Activated naive CD4-positive, alpha-beta T cell (primary cell): ENCODE measurements around the gene COL5A1.

ENCODE experiments used
- DNase-seq, 4 experiments: peaks; one replicate each; lab custom pipeline; 2025; lab: John Stamatoyannopoulos, UW

Gene COL5A1

DNA sequence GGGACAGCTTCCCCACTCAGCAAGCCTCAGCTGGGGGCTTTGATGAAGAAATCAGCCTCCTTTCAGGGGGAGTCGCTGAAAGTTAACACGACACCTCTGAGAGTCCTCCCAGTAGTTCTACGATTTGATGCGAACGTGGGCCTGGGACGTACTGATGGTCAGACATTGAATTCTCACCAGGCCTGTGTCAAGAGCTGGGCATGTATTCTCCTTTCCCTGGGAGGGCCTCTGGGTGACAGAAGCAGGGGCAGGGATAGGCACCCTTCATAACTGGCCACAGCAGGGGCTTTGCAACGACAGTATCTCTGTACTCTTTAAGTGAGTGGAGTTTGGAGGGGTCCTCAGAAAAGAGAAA is 15.6 kb upstream of the COL5A1 start:
- DNase-seq: no peak

DNA sequence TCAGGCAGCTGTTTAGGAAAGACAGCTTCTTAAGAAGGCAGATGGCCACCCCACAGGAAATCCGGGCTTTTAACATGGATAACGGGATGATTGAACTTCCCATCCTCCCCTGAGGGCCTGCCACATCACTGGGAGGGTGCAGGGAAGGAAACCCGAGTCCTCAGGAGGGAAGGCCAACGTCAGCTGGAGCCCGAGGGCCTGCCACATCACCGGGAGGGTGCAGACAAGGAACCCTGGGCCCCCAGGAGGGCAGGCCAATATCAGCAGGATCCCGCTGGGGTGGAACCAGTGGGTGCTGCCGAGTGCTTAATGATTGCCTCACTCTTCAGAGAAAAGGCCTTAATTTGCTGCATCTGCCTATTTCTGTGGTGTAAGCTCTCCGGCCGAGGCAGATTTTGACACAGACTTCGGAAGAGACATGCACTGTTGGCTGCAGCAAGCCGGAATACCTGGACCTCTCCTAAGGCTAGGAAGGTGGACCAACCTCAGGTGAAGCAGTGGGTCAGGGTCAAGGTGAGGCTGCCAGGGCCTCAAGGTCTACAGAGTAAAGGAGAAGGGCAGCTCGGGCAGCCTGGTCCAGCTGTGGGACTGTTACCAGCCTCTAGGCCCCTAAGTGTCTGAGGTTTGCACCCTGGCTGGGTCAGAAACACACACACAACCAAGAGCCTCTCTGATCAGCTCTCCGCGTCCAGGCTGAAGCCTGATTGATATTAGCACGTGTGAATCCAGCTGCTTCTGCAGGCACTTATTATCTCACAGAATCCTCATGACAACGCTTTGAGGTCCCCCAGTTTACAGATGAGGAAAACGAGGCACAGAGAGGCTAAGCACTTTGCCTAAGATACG is 14.8 kb upstream of the COL5A1 start:
- no peak for DNase-seq

DNA sequence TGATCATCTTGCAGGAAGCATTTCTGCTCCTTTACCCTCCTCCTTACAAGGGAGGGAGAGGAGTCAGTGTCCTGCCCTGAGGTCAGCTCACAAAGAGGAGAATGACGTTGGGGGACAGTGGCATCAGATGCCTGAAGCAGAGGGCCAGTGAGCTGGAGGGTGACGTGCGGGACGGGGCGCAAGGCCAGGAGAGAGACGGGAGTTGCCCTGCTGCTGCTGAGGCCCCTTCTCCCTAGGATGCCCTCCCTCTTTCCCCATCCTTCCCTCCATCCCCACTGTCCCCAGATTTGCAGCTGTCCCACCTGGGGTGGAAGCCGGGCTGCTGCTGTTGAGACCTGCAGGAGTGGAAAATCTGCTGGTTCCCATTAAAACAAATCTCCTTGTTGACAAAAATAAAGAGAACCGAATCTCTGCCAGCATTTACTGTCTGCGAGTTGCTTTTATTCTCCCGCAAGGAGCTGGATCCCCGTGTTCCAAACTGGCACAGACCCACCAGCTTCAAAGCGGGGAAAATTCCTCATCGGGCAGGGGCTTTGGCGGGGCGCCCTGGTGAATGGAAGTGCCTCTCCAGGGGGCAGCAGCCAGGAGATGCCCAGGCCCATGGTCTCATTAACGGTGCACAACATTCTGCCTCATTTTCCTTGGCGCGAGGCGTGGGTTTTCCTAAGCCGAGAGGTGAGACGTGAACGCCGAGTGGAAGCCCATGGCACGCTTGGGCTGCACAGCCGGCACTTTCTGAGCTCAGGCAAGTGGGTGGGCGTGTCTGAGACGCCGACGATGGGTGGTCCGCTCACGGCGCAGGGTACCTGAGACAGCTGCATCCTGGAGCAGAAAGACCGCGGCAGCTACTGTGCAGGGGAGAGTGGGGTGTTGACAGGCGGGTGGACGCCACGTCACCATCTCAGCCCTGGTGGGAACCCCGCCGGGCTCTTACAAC is 13.9 kb upstream of the COL5A1 start:
- no peak for DNase-seq

DNA sequence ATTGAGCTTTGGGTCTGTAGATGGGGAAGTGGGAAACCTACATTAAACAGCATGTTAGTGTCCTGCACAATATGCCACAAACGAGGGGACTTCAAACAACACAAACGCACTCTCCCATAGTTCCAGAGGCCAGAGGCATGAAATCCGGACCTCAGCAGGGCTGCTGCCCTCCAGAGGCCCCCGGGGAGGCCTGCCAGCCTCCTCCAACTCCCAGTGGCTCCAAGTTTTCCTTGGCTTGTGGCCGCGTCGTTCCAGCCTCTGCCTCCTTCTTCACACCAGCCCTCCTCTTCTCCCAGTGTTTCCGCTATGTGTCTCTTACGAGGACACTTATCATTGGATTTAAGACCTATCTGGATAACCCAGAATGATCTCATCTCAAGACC is 13.3 kb upstream of the COL5A1 start:
- no peak for DNase-seq

DNA sequence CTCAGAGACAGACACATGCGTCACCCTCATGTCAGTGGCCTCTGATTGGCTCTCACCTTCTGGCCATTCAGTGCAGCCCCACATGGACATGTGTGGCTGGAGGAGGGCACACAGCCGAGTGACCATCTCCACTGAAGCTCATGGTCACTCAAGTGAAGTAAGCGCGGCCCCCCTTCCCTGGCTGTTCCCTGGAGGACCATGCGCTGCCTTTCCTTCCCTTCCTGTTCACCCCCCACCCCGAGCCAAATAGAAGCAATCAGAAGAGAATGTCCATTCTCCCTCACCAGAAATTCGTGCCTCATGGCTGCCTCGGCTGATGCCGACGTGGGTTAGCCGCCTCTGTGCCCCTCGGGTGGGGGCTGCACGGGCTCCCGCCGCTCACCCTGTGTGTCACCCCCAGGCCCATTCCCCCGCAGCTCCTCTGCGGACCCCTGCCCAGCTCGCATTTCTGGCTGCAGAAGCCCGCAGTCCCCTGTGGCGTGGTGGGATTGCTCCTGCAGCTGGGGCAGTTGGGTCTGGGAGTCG is 12.5 kb upstream of the COL5A1 start:
- DNase-seq: no peak

DNA sequence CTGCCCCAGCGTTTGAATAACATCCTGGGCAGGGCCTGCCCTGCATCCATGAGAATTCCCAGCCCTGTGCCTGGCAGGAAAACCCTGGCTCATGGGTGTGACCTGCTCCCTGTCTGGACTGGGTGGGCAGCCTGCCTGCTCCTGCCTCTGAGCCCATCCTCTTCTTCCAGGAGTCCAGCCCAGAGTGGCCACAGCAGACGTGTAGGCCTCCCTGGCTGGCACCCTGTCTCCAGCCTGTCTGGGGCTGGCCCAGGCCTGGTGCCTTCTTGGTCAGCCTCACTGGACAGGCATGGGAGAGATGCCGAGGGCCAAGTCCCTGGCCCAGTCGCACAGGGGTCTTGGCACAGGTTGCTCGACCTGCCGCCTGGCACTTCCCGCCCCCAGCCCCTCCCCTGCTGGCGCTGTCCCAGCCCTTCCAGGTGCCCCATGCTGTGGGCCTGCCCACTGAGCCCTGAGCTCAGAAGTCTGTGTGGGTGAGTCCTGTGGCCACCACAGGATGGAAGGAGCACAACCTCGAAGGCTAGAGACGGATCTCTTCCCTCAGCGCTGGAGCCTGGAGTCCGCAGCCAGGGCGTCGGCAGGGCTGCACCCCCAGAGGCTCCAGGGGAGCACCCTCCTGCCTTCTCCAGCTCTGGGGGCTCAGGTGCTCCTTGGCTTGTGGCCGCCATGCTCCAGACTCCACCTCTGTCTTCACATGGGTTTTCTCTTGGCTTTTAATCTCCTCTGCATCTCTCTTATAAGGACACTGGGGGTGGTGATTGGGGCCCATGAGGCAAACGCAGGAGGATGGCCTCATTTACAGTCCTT is 11.8 kb upstream of the COL5A1 start:
- DNase-seq: no peak

DNA sequence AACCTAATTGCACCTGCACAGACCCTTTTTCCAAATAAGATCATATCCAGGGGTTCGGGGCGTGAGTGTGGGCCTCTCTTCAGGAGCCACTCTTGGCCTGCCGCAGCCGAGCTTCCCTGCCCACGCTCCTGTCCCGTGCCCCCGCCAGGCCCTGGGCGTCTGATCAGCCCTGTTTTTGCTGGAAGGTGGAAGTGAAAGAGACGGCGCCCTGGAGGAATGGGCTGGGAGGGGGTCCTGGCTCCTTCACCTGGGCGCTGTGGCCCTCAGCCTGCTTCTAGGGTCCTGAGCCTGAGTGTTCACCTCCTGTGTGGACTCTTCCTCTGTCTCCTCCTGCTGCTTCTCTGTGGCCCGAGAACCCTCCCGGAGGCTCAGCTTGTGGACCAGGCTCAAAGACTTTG is 11.2 kb upstream of the COL5A1 start:
- no peak for DNase-seq

DNA sequence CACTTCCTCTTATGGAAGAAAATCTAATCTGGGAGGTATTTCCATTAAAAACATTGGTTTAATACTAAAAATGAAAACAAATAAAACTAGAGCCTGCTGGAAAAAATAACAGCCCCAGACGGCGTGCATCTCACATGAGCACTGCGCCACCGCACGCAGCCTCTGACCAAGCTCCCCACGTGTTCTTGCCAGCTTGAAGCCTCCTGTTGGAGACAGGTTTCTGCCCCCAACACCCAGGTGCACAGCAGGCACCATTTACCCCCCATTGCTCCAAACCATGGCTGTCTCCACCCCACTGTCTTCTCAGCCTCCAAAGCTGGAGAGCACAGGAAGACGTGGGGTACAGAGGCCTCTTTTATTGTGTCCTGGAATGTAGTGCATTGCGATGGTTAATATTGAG is 10.7 kb upstream of the COL5A1 start:
- DNase-seq: no peak

DNA sequence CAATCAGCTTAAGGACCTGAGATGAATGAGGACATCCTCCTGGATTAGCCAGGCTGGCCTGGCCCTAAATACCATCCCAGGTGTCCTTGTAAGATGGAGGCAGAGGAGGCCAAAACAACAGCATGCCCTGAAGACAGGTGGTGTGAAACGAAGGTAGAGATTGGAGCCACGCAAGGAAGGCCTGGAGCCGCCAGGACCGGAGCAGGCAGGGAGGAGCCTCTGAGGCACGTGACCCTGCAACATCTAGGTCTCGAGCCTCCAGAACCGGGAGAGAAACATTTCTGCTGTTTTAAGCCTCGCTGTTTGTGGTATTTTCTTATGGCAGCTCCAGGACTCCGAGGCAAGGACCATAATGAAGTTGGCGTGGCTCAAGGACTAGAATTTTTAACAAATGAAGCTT is 9.7 kb upstream of the COL5A1 start:
- no peak for DNase-seq

DNA sequence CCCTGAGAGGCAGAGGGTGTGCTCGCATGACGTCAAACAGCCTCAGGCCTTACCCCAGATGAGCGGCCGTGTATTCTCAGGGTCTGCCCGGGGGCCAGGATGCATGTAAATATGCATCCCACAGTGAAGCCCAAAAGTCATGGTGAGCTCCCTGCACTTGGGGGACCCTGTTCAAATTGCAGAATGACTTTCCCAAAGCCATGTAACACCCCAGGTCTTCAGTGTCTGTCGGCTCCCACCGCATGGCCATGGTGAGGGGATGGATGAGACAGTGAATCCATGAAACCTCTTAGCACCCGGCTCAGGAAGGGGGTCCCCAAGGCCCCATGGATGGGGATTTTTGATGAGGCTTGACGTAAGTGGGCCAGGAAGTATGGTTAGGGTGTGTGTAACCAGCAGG is 9.3 kb upstream of the COL5A1 start:
- DNase-seq: no peak

DNA sequence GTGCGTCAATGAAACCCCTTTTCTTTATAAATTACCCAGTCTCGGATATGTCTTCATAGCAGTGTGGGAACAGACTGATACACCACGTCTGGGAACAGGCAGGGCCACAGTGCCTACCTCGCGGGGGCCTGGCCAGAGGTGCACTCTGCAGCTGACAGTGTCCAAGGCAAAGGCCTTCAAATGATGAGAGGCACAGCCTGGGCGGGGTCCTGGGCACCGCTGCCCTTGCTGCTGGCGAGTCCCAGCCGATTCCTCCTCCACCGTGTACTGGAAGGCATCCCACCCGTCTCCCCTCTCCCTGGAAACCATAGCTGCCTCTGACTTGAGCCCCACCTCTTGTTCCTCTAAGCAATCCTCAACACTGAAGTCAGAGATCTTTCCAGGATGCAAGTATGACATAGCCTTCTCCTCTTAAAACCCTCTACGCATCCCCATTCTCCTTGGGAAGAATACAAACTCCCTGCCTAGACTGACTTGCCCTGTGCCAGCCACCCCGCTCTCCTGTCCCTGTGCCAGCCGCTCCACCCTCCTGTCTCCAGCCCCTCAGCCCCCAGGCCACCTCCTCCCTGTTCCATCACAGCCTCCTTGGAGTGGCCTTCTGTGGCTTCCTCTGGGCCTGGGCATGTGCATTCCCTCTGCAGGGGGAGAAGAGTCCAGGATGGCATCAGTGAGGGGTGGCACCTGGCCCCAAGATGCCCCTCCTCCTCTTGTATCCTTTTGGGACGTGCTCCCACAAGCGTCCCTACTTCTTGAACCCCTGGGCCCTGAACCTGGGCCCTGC is 8.1 kb upstream of the COL5A1 start:
- DNase-seq: no peak

DNA sequence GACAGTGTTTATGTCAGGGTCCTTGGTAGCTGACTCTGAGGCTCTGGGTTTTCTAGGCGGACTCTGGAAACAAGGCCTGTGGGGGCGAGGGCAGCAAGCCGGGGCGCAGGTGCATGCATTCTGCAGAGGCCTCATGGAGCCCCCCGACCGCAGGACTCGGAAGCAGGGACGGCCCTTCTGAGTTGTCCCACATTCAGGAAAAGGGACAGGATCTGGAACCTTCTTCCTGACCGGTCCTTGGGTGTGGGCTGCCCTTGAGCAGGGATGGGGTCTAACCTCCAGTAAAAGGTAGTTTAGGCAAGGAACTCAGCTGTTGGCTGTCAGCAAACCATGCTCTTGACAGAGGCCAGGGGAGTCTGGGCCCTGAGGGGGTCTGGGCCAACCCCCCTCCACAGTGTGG is 7.4 kb upstream of the COL5A1 start:
- no peak for DNase-seq

DNA sequence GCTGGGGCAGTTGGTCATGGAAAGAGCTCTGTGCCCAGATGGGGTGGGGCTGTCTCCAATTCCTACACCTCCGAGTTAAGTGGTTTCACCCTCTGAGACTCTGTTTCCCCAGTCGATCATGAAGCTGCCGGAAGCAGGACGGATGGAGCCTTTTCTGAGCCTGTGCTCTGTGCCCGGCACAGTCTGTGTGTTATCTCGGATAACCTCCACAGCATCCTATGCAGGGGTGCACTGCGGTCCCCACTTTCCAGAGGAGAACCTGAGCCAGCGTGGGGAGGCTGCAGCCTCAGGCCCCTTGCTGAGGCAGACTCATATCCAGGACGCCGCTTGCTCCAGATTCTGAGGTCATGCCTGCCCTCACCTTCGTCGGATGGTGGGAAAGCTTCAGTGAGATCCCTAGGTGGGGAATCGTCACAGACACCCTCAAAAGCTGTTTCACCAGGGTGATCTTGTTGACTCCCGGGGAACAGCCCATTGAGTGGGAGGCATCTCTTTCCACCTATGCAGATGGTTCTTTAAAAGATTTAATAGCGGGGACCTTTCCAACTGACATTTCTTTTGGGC is 6.9 kb upstream of the COL5A1 start:
- no peak for DNase-seq

DNA sequence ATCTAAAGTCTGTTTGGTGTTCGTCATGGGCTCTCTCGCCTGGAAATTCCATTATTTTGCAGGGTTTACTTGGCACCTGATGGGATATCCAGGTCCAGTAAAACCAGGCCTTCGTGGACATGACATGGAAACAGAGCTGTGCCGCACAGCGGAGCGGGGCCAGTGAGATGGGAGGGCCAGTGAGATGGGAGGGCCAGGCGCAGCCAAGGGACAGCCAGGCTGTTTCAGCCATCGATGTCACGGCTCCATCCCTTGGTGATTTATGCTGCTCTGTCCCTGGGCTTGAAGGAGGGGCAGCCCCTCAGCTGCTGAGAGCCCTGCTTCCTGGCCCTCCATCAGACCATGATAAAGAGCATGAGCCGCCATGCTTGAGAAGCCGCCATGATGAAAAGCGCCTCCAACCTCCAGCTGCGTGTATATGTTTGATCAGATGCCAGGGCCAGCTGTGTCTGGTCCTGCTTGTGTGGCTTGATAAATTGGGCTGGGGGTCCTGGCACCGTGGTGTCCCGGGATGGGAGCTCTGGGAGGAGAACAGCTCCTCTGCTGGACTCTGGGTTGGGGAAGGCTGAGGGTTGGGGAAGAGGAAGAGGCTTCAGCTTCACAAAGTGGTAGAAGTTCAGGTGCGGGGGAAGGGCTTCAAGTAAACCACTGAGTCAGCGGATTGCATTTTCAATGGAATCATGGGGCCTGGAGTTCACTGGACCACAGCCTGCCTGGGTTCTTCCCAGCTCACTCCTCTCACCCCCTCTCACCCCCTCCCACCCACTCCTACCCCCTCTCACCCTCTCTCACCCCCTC is 6.1 kb upstream of the COL5A1 start:
- no peak for DNase-seq

DNA sequence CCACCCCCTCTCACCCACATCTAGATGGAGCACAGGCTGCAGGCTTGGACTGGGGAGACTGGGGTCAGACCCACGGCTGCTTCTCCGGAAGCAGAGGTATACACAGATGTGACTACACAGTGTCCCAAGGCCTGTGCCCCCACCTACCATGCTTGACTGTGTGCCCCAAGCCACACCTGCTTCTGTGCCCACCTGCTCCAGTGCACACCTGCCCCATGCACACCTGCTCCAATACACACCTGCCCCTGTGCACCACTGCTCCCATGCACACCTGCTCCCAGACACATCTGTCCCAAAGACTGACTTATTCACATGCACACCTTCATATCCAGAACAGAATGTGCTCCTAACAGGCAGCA is 5.5 kb upstream of the COL5A1 start:
- DNase-seq: no peak

DNA sequence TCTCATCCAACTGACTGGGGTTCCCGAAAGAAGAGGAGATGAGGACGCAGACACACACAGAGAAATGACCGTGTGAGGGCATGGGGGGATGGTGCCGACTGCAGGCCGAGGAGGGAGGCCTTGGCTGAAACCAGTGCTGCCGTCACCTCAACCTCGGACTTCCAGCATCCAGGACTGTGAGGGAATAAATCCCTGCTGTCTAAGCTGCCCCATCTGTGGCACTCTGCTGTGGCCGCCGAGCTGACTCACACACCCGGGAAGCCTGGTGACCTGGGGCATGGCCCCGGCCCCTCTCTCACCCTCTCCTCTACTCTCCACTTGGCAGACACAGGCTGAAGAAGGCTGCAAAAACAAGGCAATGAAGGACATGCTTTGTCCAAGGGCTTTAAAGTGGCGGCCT is 4.4 kb upstream of the COL5A1 start:
- no peak for DNase-seq

DNA sequence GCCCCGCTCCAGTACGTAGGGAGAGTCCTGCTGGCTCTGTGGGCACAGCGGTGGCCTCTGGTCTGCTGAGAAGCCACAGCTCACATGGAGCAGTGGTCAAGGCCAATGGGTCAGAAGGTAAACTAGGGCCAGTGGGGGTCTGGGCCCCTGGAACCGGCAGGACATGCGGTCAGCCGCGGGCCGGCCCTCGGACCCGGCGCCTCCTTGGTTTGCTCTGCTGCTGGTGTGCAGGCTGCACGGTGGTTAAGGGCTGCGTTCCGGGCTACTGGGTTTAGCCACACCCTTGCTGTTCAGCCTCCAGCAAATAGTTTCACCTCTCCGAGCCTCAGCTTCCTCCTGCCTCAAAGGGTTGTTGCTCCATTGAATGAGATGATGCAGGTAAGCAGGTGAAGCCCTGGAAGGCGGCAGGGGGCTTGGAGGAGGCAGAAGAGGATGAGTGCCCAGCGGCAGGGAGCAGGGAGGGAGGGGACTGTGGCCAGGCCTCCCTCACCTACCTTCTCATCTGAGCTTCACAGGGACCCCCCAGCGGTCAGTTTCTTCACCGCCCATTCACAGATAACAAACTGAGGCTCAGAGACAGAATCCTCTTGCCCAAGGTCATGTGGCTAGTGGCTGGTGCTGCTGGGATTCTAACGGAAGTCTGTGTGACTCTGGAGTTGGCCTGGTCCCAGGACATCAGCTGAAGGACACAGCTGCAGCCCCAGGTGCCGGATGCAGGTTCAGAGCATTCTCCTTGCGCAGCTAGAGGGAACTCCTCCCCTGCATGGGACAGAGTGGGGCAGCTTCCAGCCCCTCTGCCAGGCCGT is 3.7 kb upstream of the COL5A1 start:
- DNase-seq: no peak

DNA sequence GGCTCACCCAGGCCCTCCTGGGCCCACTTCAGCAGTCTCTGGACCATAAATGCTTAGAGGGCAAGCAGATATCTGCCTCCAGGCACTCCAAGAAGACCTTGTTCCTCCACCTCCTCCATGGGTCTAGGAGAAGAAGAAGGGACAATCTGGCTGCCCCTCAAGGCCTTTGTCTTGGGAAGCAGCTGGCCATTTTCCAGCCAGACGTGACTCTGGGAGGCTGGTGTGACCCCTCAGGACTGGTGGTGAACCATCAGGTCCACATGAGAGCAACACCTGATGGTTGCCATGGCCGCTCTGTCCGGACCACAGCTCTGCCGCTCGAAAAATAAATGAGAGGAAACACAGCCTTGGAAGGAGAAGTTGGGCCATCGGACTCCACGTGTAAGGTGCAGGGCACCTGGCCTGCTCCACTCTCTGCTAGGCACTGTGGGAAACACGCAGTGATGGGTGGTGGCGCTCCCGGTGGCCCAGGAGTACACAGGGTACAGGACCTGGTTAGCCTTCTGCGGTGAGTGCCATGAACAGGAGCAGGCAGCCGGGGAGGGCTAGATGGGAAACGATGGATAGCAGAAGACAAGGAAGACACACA is 3.0 kb upstream of the COL5A1 start:
- no peak for DNase-seq

DNA sequence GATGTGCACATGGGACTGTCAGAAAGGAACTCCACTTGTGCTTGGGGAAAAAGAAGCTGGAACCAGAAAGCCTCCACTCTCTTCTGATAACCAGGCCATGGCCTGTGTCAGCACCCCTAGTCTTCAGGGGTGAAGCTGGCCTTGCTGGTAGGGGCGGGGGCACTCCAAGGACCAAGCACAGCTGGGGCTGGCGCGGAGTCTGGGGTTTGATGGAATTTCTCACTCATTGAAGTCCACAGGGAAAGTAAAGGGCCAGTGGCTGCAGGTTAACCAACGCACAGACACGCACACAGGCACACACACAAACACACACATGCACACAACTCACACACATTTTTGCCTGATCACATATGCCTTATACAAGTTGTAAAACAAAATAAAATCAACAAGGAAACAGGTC is 1.6 kb upstream of the COL5A1 start:
- no peak for DNase-seq
